ENCODE results near the gene MSI2. TPM values are rescaled to one million over a fixed set of nuclear protein-coding genes. Genes with fewer than 3 reads are reported as not detected.
A peak's percentile ranks its signal among the peaks of the same experiment; 100 is the strongest.

Gene MSI2
- total RNA-seq, 2 experiments from 2014 or later, result 87.6 to 96.0 TPM

DNA sequence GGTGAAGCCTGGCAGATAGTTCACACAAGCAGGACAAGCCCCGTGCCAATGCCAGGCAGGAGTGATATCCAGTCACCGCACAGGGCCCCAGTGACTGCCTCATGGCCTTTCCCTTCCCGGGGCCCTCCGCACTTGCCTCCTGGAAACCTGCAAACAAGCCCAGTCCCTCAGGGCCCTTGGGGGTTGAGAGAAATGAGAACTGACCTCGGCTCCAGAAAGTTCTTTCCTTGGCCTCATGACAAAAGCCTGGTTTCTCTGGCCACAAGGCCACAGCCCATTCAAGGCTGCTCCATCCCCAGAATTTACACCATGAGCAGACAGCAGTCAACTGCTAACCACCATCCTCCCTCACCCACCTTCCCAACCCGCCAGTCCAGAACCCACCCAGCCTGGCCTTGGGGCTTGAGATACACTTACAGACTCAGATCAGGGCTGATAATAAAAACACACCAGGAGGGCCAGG is 411.2 kb downstream of the MSI2 start:
- no peak overlapping the region for H3K27ac Mint-ChIP-seq
- no peak for DNase-seq

DNA sequence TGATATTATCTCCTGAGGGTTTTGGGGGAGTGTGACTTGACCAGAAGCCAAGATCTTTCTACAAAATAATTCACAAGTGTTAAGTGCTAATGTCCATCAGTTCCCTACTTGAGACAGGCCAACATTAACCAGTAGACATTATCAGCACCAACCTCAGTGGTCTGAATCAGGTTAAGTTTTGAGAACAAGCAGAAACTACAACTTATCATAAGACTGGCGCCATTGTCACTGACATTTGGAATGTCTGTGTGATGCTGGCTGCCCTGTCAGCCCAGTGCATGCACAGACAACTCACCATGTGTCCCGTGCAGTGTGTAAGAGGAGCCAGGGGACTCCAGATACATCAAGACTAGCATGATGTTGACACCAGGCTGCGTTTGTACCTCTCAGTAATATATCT is 412.0 kb downstream of the MSI2 start:
- DNase-seq, result no peak
- no peak overlapping the region for H3K4me3 Mint-ChIP-seq
- H3K27ac Mint-ChIP-seq, result no peak overlapping the region
- ChIA-PET CTCF (no interaction called here), POLR2A (no interaction called here)
- H3K36me3 Mint-ChIP-seq (ENCODE audit: low read depth), result no peaks in the 10 kb centered on the region
- H3K9me3 Mint-ChIP-seq, result no peaks in the 10 kb centered on the region
- no peaks in the 10 kb centered on the region for H3K27me3 Mint-ChIP-seq
- peaks cover 28% of the 10 kb centered on the region for H3K4me1 Mint-ChIP-seq

More for the DNA sequence above, 411.2 kb downstream of the MSI2 start:
- peaks cover 22% of the 10 kb centered on the region for H3K4me1 Mint-ChIP-seq
- no peaks in the 10 kb centered on the region for H3K9me3 Mint-ChIP-seq
- H3K36me3 Mint-ChIP-seq (ENCODE audit: low read depth), result no peaks in the 10 kb centered on the region
- POLR2A ChIA-PET, result no interaction called here
- no peaks in the 10 kb centered on the region for H3K27me3 Mint-ChIP-seq
- H3K4me3 Mint-ChIP-seq, result no peak overlapping the region
- CTCF ChIA-PET, result no interaction called here

DNA sequence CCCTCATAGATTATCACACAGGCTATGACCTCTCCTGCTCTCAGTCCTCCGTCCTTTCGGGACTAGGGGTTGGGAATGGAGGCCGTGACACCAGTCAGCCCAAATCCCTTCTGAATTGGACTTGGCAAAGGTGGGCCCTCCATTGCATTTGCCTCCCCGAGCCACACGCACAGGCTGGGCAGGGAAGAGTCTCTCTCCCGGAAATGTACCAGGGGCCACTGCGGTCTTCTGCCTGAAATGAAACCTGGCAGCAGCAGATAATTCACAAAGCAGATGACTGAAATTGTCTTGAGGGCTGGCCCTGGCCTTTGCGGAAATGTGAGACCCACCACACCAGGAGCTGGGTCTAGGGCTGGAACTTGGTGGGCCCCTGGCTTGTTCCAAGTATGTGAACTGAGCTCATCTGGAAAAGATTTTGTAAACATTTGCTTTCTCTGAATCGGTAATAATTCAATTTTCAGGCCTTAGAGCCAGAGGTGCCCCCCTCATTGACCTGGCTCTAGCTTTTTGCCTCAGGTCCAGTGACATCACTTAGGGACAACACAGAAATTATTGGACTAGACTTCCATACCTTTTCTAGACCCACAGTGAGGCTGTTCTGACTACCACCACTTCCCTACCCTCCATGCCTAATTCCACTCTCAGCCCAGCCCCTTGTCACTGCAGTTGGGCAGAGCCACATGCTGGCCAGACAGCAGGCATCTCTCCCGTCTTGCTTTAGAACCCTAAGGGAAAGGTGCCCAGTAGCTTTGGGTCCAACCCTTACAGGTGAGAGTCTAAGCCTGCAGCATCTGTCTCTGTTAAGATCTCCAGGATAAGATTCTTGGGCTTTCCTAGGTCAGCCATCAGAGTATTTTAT is 413.6 kb downstream of the MSI2 start:
- Mint-ChIP-seq H3K9me3 (no peaks in the 10 kb centered on the region), H3K4me1 (peaks cover 28% of the 10 kb centered on the region), H3K27ac (no peak overlapping the region), H3K27me3 (no peaks in the 10 kb centered on the region), H3K36me3 (ENCODE audit: low read depth) (no peaks in the 10 kb centered on the region), H3K4me3 (no peak overlapping the region)
- ChIA-PET CTCF (interaction anchor here (2.4 to 2.5 kb wide), 2 partner anchors 26 to 62 kb away, joined by 6 to 8 read pairs; no protein-coding TSS in a partner anchor), POLR2A (no interaction called here)
- DNase-seq, result no peak

DNA sequence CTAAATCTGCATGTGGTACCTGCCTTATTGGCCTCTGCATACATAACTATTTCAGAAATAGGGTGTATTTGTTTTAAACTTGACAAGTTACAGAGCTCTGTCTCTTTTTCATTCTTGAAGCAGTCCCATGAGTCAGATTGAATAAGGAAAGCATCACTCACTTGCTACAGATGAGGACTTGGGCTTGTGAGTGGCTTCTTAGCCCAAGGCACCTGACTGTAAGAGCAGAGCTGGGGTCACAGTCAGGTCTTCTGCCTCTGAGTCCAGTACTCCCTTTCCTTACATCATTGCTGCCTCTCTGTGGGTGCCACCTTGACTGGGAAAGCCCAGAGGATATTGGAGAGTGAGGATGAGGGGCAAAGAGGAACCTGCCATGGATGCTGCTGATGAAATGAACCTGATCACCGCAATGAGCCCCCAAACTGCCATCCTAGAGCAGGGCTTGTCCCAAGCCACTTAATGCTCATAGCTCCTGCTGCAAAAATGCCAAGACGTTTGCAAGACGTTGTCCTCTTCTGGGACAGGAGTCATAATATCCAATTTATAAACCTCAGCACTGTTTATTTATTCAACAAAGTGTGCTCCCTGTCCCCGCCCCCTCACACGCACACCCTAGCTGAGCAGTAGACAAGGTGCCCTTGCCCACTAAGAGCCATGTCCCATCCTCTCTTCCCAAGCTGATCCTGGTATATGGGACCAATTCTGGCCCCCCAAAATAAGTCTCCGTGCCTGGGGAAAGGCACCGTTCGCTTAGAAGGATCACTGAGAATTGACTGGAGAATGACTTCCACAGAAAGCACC is 414.6 kb downstream of the MSI2 start:
- POLR2A ChIA-PET, result no interaction called here
- DNase-seq, result no peak
- no peak overlapping the region for H3K27ac Mint-ChIP-seq
- no peak overlapping the region for H3K4me3 Mint-ChIP-seq
- CTCF ChIA-PET, result interaction anchor here (0.6 to 2.8 kb wide), 27 partner anchors 9 to 563 kb away, joined by 3 to 22 read pairs (median 5); no protein-coding TSS in a partner anchor
- H3K4me1 Mint-ChIP-seq, result peaks cover 27% of the 10 kb centered on the region
- H3K27me3 Mint-ChIP-seq, result no peaks in the 10 kb centered on the region
- peaks cover 3% of the 10 kb centered on the region for H3K36me3 Mint-ChIP-seq (ENCODE audit: low read depth)
- H3K9me3 Mint-ChIP-seq, result no peaks in the 10 kb centered on the region

- POLR2A ChIA-PET, result no interaction called here
- Mint-ChIP-seq H3K4me1 (peaks cover 27% of the 10 kb centered on the region), H3K36me3 (ENCODE audit: low read depth) (peaks cover 3% of the 10 kb centered on the region), H3K27ac (peak overlapping the region; percentile 82), H3K27me3 (no peaks in the 10 kb centered on the region), H3K4me3 (no peak overlapping the region), H3K9me3 (no peaks in the 10 kb centered on the region)
- CTCF ChIA-PET, result interaction anchor here (0.6 to 2.8 kb wide), 36 partner anchors 8 to 892 kb away, joined by 3 to 22 read pairs (median 4); no protein-coding TSS in a partner anchor
- DNase-seq, result peak; percentile 73
Observed at GRCh38 chr17:57671667-57672632, 415.6 kb downstream of the MSI2 start.

DNA sequence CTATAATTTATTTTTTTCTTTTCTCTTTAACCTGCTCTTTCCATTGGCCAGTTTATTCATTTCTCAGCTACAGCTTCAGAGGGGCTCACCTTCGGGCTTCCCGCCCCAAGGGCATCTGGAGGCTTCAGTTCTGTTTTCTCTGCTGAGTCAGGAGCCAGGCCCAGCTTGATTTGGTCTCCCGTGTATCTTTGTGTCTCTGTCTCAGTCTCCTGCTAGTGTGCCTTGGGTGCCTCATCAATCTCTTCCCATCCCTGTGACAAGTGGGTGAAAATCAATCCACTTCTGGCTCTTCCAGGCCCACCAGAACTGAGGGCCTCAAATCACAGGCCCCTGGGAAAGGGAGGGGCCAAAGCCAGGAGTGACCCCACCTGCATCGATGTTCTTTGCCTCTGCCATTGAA is 416.6 kb downstream of the MSI2 start:
- Mint-ChIP-seq H3K27me3 (no peaks in the 10 kb centered on the region), H3K9me3 (no peaks in the 10 kb centered on the region), H3K27ac (no peak overlapping the region), H3K4me1 (peaks cover 27% of the 10 kb centered on the region), H3K4me3 (no peak overlapping the region), H3K36me3 (ENCODE audit: low read depth) (peaks cover 3% of the 10 kb centered on the region)
- DNase-seq, result no peak
- ChIA-PET CTCF (interaction anchor here (1.1 to 2.8 kb wide), 9 partner anchors 12 to 527 kb away, joined by 3 to 22 read pairs (median 7); no protein-coding TSS in a partner anchor), POLR2A (interaction anchor here (0.6 kb wide), 1 partner anchor 547 kb away, joined by 3 read pairs; no protein-coding TSS in a partner anchor)

DNA sequence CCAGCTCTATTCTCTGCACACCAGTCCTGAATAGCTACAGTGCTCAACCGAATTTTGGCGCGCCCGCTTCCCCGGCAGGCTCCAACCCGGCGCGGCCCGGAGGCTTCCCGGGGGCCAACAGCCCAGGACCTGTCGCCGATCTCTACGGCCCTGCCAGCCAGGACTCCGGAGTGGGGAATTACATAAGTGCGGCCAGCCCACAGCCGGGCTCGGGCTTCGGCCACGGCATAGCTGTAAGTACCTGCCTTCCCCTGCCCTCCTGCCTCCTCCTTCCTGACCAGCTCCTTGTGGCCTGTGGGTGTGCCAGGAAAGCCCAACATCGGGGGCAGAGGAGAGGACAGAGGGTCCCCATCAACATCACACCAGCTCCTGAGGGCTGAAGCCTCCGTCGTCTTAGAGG is 418.6 kb downstream of the MSI2 start:
- no peaks in the 10 kb centered on the region for H3K9me3 Mint-ChIP-seq
- no peak for DNase-seq
- peaks cover 25% of the 10 kb centered on the region for H3K4me1 Mint-ChIP-seq
- CTCF ChIA-PET, result no interaction called here
- POLR2A ChIA-PET, result no interaction called here
- H3K36me3 Mint-ChIP-seq (ENCODE audit: low read depth), result peaks cover 3% of the 10 kb centered on the region
- H3K27me3 Mint-ChIP-seq, result no peaks in the 10 kb centered on the region
- no peak overlapping the region for H3K27ac Mint-ChIP-seq
- no peak overlapping the region for H3K4me3 Mint-ChIP-seq

DNA sequence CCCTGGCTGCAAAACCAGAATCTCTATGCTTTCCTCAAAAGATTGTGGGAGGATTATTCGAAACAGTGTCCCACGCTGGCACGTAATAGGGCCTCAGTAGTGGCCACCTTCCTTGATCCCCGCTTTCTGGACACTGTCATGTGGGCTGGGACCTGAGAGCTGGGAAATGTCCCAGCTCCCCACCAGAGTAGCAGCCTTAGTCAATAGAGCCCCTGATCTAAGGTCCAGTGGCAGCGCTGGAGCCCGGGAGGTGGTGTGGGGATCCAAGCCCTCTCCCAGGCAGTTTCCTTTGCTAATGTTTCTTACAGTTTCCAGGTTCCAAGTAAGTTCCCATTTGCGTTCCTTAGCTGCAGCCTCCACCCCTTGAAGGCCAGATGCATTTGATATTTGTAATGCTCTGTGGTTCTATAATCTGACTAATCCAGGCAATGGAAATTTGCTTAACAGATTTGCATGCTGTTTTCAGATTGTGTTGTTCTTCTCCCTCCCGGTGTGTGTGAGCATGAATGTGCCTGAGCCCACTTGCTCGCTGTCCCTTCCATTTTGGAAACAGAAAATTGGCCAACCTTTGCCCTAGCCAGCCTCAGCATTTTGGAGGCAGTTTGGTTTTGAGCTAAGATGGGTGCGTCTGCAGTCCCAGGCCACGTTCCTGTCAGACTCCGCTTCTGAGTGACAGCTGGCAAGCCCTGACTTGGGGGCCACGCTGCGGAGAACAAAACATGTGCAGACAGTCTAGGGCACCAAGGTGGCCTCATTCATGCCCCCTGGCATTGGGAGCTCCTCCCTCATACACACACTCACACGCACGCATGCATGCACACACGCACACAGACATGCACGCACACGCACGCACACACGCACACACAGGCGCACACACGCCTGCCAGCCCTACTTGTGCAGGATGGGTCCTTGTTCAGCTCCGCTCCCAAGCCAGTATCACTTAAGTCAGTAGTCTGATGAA is 419.4 kb downstream of the MSI2 start:
- Mint-ChIP-seq H3K27me3 (no peaks in the 10 kb centered on the region), H3K36me3 (ENCODE audit: low read depth) (peaks cover 3% of the 10 kb centered on the region), H3K4me3 (no peak overlapping the region), H3K4me1 (peaks cover 20% of the 10 kb centered on the region), H3K27ac (no peak overlapping the region), H3K9me3 (no peaks in the 10 kb centered on the region)
- ChIA-PET POLR2A (interaction anchor here (0.6 kb wide), 1 partner anchor 336 kb away, joined by 4 read pairs; no protein-coding TSS in a partner anchor), CTCF (interaction anchor here (0.6 kb wide), 1 partner anchor 93 kb away, joined by 3 read pairs; no protein-coding TSS in a partner anchor)
- no peak for DNase-seq

DNA sequence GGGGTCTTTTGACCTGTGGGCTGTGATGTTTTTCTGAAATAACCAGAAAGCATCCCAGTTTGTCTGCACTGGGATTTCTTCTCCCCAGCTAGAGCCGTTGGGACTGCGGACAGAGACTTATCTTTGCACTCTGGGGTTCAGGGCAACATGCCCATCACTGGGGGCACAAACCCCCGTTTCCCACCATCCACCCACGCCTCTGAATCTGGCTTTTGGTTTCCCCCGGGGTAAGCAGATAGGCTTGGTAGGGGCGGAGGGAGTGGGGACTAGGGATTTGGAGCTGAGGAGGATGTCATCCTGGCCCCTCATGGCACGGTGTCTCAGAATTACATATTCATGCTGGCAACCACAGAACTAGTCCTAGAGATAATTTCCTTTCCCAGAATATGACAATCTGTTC is 420.2 kb downstream of the MSI2 start:
- ChIA-PET POLR2A (no interaction called here), CTCF (interaction anchor here (0.6 kb wide), 1 partner anchor 93 kb away, joined by 3 read pairs; no protein-coding TSS in a partner anchor)
- Mint-ChIP-seq H3K9me3 (no peaks in the 10 kb centered on the region), H3K27ac (no peak overlapping the region), H3K4me3 (no peak overlapping the region), H3K4me1 (peaks cover 15% of the 10 kb centered on the region), H3K36me3 (ENCODE audit: low read depth) (peaks cover 3% of the 10 kb centered on the region), H3K27me3 (no peaks in the 10 kb centered on the region)
- DNase-seq, result peak; percentile 3

GRCh38 chr17:57677301-57677700 is 421.0 kb downstream of the MSI2 start:
- CTCF ChIA-PET, result interaction anchor here (0.6 to 1.6 kb wide), 2 partner anchors 83 to 434 kb away, joined by 3 to 4 read pairs; no protein-coding TSS in a partner anchor
- H3K4me3 Mint-ChIP-seq, result no peak overlapping the region
- peaks cover 3% of the 10 kb centered on the region for H3K36me3 Mint-ChIP-seq (ENCODE audit: low read depth)
- no peak overlapping the region for H3K27ac Mint-ChIP-seq
- peaks cover 8% of the 10 kb centered on the region for H3K4me1 Mint-ChIP-seq
- POLR2A ChIA-PET, result no interaction called here
- no peaks in the 10 kb centered on the region for H3K9me3 Mint-ChIP-seq
- DNase-seq, result peak; percentile 1
- H3K27me3 Mint-ChIP-seq, result no peaks in the 10 kb centered on the region

- CTCF ChIA-PET, result interaction anchor here (0.6 to 1.6 kb wide), 2 partner anchors 229 to 435 kb away, joined by 3 to 4 read pairs; no protein-coding TSS in a partner anchor
- POLR2A ChIA-PET, result no interaction called here
Observed at GRCh38 chr17:57677858-57678257, 421.5 kb downstream of the MSI2 start.

More at GRCh38 chr17:57677858-57678257, 421.5 kb downstream of the MSI2 start:
- no peaks in the 10 kb centered on the region for H3K27me3 Mint-ChIP-seq
- peak; percentile 2 for DNase-seq
- peaks cover 3% of the 10 kb centered on the region for H3K4me1 Mint-ChIP-seq
- H3K27ac Mint-ChIP-seq, result no peak overlapping the region
- no peak overlapping the region for H3K4me3 Mint-ChIP-seq
- H3K36me3 Mint-ChIP-seq (ENCODE audit: low read depth), result peaks cover 3% of the 10 kb centered on the region
- no peaks in the 10 kb centered on the region for H3K9me3 Mint-ChIP-seq
